C4-2B (cell line): Measurements from ENCODE around the gene NLGN1.

Experiments
- CTCF ChIP-seq: fragments of 450-650 bp; conservative IDR thresholded peaks from 2 replicates; pipeline ENCODE4 v1.5.1; 2017; ENCODE audit warnings: mild to moderate bottlenecking
- ZFX ChIP-seq: fragments of 450-650 bp; IDR thresholded peaks from 2 replicates; pipeline ENCODE4 v1.6.1; 2017

GRCh38 chr3:174216019-174216418 lies 818.5 kb downstream of the NLGN1 start:
- TF ChIP-seq CTCF (no peak), ZFX (no peak)
